IPS DF 4.7 (cell line): ENCODE data around the gene SLC25A12.
"Not testable (repeated sequence)": the region's sequence is repeated elsewhere in the genome, so short reads cannot be mapped to it uniquely, and the experiment has no call there.

ENCODE experiments used
- DNase-seq: peaks from one replicate; pipeline ENCODE4 v3.0.0-alpha.2; 2013; ENCODE audit warnings: low spot score; ENCODE audit errors: extremely low read depth

The SLC25A12 gene

DNA sequence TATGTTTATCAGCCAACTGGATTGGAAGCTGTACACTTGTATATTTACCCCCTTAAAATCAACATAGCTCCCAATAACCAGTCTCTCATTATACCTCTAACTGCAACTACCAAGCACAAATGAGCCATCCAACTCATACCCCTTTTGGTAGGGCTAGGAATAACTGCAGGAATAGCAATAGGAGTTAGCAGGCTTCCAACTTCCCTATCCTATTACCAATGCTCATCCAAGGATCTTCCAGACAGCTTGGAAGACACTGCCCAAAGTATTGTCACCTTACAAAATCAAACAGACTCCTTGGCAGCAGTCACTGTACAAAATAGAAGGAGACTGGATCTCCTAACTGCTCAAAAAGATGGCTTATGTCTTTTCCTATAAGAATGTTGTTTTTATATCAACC is 61.6 kb downstream of the SLC25A12 start:
- DNase-seq, result no peak

DNA sequence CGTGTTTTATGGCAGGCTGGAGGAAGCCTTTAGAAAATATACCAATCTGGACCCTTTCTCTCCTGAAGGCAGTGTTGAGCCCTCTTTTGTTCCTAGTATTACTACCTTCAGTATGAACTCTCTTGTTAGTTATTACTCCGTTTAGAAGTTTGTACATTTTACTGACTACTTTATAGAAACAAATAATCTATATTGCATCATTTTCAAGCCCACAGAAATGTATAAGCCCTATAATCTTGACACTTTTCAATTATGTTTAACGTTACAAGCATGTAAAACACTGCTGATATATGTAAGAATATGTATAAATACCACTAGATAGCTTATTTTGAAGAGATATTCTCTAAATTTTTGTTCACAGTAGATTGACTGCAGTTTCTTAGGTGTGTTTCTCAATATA is 64.0 kb downstream of the SLC25A12 start:
- DNase-seq, result no peak

DNA sequence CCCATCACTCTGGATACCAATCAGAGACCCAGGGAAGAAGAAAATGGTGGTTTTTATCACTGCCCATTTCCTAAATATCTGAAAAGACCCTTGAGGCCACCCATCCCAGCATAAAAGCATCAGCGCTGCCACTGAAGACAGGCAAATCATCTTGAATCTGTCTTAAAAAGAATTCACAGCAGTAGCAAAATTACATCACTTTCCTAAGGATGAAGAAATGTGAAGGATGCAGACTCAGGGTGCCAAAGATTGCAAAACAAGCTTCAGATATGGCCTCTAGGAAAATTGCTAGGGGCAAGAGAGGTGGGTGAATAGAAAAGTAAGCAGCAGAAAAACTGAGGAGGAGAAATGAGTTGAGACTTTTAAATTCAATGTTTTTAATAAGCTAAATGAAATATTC is 70.0 kb downstream of the SLC25A12 start:
- no peak for DNase-seq

DNA sequence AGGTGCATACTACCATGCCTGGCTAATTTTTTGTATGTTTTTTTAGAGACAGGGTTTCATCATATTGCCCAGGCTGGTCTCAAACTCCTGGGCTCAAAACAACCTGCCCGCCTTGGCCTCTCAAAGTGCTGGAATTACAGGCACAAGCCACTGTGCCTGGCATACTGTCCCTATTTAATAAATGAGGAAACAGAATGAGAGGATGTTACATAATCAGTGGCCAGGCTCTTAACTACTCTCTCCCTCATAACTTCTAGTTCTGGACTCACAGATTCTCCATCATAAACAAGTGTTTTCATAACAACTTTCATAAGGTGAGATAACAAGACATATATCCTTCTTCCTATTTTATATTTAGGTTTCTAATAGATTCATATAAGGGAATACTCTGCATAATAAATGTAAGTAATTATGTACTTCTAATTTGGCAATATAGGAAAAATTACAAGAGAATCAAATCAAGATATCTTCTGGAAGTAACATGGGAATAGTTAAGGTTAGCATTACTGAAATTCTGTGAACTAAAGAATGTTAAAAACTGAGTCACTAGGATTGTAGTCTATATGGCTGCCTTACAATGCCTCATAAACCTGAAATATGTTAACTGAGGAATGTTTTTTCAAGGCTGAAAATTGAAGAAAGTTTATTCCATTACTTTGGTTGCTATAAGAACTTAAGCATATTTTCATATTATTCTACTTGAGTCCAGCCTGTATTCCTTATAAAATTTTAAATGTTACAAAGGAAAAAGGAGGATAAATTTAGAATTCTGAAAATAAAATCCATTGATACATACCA is 71.3 kb downstream of the SLC25A12 start:
- no peak for DNase-seq

DNA sequence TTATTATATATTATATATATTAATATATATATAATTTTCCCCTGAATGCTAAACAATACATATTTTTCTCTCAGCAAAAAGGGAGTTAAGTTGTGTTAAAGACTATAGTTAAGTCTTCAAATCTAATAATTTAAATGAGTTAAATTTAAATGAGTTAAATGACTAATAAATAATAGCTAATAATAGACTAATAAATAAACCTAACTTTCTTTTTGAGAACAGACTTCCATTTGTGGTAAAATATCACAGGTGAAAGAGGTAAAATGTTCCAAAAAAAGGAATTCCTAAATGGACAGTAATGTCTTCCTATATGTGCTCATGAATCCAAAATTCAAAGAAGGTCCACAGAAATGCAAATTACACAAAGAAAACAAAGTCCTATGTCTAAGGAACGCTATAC is 74.6 kb downstream of the SLC25A12 start:
- no peak for DNase-seq

DNA sequence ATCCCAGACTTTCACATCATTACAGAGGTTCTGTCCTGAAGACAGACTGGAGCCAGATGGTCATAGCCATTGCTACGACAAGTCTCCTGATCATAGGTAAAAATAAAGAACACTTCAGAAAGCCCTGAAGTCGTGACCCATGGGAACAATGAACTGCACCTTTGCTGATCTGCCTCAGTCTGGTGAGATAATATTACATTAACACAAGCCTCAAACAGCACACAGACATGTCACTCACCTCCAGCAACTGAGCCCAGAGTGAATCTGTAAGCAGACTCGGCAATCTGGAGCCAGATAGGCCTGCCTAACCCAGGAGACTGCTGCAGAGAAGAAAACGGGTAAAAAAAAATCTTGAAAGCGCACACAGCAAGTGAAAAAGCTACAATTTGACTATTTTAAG is 79.2 kb downstream of the SLC25A12 start:
- no peak for DNase-seq

DNA sequence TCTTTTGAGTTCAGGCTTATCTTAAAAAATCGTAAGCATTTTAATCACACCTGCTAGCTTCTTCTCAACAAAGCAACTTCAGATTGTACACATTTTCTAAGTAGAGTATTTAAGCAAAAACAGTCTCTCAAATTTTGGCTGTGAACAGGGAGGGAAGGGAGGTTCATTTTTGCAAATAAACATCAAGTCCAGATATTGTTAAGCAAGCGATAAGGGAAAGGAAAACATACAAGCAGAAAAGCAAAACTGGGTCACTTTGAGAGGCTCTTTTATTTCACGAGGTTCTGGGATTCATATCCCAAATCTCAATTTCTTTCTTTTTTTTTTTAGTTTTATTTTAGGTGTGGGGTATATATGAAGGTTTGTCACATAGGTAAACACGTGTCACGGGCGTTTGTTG is 79.9 kb downstream of the SLC25A12 start:
- no peak for DNase-seq

DNA sequence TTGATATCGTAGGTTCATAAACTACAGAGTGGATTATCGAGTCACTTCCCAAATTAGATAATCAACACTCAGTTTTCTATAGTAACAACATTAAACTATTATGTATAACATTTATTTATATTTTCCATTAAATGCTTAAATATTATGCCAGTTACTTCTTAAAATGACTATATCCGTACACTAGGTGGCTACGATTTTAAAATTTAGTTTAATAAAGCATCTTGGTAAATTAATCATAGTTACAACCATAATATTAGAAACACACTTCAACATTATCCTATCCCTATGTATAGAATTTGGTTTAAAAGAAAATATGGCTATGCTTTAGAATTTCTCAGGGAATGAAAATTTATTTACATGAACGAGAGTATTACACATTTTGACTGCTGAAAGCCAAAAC is 80.3 kb downstream of the SLC25A12 start:
- DNase-seq, result no peak

DNA sequence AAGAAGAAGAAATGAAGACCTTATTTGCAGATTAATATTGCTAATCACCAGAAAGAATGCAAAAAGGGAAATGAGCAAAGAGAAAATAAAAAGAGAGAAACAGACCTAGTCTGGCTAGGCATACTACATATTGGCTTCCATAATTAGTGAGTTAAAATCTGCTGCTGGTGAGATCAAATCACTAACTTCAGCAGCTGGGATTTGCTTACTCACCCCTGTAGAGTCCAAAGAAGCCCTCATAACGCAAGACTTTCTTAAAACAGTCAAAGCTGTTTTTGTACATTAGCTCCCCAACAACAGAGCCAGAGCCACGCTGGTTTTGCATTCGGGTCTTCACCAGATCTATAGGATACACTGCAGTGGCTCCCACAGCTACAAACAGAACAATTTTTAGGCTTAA is 80.9 kb downstream of the SLC25A12 start:
- no peak for DNase-seq

DNA sequence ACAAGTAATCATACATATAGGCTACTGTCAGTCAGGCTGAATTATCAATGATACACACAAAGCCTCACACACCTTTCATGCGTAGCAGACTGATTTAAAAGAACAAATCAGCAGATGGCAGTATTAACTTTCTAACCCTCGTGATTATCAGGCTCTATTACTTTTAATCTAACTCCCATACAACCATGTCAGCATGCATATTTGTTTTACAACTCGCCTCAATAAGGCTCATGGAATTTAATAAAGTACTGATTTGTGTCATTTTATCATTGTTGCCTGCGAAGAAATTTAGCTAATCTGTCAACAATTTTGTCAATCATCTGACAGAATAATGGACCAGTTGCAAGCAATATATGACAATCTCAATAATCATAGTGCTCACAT is 82.8 kb downstream of the SLC25A12 start:
- no peak for DNase-seq

DNA sequence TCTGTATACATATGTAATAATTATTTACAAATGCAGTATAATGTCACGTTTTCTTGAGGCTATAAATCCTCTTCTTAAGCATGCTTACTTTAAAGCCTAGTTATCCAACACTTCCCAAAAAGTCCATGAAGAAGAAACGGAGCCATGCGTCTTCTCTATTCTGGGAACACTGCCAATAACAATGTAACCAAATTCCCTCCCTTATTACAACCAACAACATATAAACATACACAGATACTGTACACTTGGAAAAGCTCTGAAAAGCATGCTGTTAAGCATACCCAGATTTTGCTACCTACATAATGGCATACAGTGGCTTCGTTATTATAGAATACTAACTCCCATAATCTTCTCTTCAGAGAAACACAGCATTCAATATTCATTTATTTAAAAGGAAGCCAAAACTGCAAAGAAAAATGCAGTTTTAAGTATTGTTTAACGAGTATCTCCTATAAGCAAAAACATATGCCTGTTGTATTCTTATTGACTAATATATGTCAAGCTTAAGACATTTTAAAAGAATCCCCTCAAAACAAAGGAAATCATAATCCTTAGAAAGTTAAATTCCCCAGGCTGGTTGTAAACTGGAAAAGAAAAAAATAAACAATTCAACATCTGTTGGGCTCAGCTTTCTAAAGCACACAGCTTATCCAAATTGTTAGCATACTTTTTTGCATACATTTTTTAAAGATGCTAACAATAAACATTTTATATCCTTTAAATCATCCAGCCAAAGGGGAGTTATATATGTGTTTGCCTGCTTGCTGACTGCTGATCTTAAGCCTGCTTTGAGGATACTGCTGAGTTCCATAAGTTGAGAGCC is 83.4 kb downstream of the SLC25A12 start:
- DNase-seq, result no peak

DNA sequence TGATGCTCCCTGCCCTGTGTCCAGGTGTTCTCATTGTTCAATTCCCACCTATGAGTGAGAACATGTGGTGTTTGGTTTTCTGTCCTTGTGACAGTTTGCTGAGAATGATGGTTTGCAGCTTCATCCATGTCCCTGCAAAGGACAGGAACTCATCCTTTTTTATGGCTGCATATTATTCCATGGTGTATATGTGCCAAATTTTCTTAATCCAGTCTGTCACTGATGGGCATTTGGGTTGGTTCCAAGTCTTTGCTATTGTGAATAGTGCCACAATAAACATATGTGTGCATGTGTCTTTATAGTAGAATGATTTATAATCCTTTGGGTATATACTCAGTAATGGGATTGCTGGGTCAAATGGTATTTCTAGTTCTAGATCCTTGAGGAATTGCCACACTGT is 85.2 kb downstream of the SLC25A12 start:
- DNase-seq, result not testable (repeated sequence)

DNA sequence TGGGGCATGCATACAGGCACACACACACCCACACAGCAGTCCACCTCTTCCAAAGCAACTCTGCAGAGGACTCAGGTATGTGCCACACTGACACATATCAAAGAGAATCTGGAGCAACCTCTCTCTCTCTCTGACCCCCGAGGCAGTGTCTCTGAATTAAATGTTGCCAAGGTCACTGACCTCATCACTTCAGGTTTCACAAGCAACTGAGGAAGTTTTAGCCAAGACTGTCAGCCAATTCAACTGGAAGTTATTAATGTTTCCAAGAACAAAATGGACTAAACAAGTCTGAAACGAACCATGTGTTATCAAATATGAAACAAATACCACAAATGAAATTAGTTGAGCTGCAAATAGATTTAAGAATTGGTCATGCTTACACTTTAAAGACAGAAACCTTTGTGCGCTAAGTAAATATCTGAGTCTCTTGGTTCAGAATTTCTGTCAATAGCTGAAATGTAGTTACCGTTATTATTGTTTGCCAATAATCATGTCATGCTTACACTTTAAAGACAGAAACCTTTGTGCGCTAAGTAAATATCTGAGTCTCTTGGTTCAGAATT is 86.1 kb downstream of the SLC25A12 start:
- DNase-seq, result no peak

DNA sequence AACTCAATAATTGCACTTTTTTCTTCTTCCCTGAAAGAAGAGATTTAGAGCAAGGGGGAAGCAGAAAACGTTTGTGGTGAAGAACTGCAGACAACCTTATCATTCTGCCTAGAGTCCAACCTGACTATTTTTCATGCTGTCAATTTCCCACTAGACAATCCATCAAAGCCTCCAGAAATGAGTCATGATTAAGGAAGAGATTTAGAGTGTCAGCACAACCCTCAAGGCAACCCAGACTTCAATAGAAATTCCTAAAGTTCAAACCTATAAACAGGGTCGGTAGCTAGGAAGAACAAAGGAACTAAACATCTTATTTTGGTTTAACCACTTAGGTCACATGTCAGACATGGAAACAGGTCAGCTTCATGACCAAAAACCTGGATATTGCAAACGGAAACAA is 86.9 kb downstream of the SLC25A12 start:
- DNase-seq, result no peak

DNA sequence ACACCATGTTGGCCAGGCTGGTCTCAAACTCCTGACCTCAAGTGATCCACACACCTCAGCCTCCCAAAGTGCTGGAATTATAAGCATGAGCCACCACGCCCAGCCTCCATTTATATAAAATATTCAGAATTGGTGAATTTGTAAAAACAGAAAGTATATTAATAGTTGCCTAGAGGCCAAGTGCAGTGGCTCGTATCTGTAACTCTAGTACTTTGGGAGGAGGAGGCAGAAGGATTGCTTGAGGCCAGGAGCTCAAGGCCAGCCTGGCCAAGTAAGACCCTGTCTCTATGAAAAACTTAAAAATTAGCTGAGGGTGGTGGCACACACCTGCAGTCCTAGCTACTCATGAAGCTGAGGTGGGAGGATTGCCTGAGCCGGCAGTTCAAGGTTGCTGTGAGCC is 89.6 kb downstream of the SLC25A12 start:
- no peak for DNase-seq

DNA sequence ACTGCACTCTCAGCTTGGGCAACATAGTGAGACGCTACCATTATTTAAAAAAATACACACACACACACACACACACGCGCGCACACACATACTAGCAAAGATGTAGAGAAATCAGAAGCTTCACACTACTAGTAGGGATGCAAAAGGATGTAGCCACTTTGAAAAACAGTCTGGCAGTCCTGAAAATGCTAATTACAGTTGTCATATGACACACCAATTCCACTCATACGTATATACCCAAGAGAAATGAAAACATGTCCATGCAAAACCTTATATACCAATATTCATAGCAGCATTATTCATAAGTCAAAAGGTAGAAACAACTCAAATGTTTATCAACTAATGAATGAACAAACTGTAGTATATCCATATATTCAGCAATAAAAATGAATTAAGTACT is 90.3 kb downstream of the SLC25A12 start:
- no peak for DNase-seq

DNA sequence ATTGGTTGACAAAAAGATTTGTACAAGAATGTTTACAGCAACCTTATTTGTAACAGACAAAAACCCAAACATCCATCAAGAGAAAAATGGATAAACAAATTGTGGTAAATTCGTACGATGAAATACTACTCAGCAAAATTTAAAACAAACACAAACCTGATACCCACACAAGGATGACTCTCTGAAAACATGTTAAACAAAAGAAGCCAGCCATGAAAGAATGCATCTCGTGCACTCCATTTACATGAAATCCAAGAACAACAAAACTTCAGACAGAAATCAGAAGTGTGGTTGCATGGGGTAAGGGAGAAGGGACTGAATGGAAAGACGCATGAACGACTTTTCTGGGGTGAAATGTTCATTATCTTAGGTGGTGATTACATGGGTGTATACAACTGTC is 93.4 kb downstream of the SLC25A12 start:
- DNase-seq, result no peak

DNA sequence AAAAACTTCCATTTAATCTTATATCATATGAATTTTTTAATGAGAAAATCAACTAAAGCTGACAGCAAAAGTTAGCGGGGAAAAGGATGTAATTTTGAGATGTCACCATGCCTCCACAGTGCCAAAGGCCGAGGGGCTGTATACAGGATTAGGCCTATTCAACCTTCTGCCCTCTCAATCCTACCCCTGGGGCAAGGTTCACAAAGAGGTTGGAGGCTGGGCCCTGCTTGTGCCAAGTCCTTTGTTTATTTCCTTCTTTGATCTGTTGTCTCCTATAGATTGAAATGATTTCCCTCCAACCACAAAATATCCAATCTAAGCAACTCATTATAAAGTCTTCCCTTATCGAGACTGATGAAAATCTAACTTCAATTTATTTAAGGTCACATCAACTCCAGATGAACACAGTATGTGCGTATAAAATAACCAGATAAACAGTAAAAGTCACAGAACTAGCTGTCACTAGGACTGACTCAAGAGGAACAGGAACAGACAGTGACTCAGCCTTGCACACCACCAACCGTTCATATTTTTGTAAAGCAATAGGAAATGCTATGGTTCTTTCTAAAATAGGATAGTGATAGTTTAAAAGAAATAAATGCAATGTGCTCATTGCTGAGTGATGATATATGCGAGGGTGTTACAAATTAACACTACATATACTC is 95.8 kb downstream of the SLC25A12 start:
- DNase-seq, result no peak

DNA sequence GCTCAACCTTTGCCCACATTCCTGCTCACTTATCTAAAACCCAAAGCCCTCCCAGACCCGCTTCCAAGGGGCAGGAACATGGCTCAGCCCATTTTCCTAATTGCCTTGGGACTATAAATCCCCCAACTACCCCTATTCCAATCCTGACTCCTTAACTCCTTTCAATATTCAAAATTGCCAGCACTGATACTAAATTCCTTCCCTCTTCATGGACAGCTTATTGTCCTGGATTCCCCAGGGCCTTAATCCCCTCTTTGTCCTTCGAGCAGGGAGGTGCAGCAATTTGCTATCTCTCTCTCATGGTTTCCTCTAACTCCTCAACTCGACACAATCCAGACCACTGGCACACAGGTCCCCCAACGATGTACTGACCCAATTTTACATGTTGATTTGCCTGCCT is 99.1 kb downstream of the SLC25A12 start:
- no peak for DNase-seq

DNA sequence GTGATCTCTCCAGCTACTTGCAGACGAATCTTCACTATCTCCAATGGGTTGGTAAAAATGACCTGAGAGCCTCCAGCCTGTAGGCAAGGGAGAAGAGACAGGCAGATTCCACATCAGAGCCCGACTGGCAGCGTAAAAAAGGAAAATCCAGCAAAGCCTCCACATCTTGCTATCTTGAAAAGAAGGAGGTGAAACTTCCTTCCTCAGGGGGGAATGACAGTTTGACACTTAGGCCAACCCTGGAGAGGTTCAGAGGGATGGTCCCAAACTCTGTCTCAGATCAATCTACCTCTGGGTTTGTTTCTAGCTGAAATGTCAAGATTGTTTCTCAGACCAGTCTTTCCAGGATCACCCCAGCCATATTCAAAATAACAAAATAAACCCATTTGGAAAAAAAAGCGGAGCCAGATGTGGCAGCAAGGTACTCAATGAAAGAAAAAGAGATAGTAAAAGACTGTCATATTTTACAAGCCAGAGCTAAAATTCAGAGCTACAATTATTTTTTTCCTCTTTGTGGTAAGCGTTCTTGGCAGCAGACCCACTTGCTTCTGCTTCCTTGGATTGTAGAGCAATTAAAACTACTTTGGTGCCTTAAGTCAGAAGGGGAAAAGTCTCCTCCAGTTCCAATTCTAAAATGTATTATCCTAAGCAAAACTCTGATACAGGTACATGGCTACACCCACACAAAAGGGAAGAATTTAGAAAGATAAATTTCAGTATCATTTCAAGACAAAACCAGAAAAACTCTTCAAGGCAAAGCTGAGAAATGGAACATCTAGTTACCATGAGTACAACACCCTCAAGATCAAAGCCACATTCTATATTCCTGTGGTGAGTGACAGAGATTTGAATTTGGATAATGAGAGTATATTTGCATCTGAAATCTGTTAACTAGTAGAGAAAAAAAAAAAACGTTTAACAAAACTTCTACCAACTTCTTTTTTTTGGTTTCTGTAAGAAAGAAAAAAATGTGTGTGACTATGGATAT is 100.1 kb downstream of the SLC25A12 start:
- no peak for DNase-seq
